Stimulated activated effector memory CD8-positive, alpha-beta T cell treated with anti-CD3 and anti-CD28 coated beads, Interleukin-12 subunit alpha, Interleukin-12 subunit beta, amount 100 ng/mL, for 72 hours (primary cell): ENCODE data around the gene VPS33A.
A peak's percentile ranks its signal among the peaks of the same experiment; 100 is the strongest.
"Not testable (repeated sequence)": the region's sequence is repeated elsewhere in the genome, so short reads cannot be mapped to it uniquely, and the experiment has no call there.

ENCODE experiments used
- ATAC-seq: fragments of 150-1000 bp; cut with Tn5 transposase; 2 replicates; pipeline ENCODE4 v1.10.0; 2021
- DNase-seq, 2 donors: peaks; one replicate each; pipeline ENCODE4 v3.0.0; 2021 to 2022; ENCODE audit warnings: low spot score in 2 of 2
- H3K27ac Mint-ChIP-seq: one replicate; pipeline ENCODE4 v1.8.0; 2022; ENCODE audit warnings: mild to moderate bottlenecking, mixed read lengths
- H3K36me3 Mint-ChIP-seq: one replicate; pipeline ENCODE4 v1.8.0; 2022; ENCODE audit warnings: mild to moderate bottlenecking, mixed read lengths
- H3K4me1 Mint-ChIP-seq: one replicate; pipeline ENCODE4 v1.8.0; 2022; ENCODE audit warnings: mixed read lengths
- H3K4me3 Mint-ChIP-seq: one replicate; pipeline ENCODE4 v1.8.0; 2022; ENCODE audit warnings: mild to moderate bottlenecking, mixed read lengths
- H3K9me3 Mint-ChIP-seq: one replicate; pipeline ENCODE4 v1.8.0; 2022; ENCODE audit warnings: mixed read lengths

VPS33A gene

GRCh38 chr12:122203301-122204166, 62.8 kb downstream of the VPS33A start, which contains the start of gene B3GNT4:
B3GNT4 (plus strand) TSS chr12:122203709; CDS start chr12:122204619, 910 bp downstream.
- Mint-ChIP-seq H3K9me3 (no peaks in the 10 kb centered on the region), H3K36me3 (peaks cover 40% of the 10 kb centered on the region), H3K4me3 (peak within 1 kb of the TSS; percentile 65), H3K4me1 (peaks cover 23% of the 10 kb centered on the region), H3K27ac (peak within 1 kb of the TSS; percentile 20)
- peak; percentile 51 to 74 for DNase-seq
- ATAC-seq, result peak; percentile 75

- peak overlapping the region; percentile 65 for H3K4me3 Mint-ChIP-seq
- H3K27ac Mint-ChIP-seq, result peak overlapping the region; percentile 20
- not testable (repeated sequence) for DNase-seq, ATAC-seq, H3K9me3 Mint-ChIP-seq
- peaks cover 30% of the 10 kb centered on the region for H3K4me1 Mint-ChIP-seq
- peaks cover 36% of the 10 kb centered on the region for H3K36me3 Mint-ChIP-seq
Observed at GRCh38 chr12:122202811-122203210, 63.5 kb downstream of the VPS33A start.

- no peak for DNase-seq
- H3K4me1 Mint-ChIP-seq, result peaks cover 37% of the 10 kb centered on the region
- H3K4me3 Mint-ChIP-seq, result no peak overlapping the region
- no peaks in the 10 kb centered on the region for H3K9me3 Mint-ChIP-seq
- ATAC-seq, result no peak
- peaks cover 36% of the 10 kb centered on the region for H3K36me3 Mint-ChIP-seq
- no peak overlapping the region for H3K27ac Mint-ChIP-seq
Observed at GRCh38 chr12:122202017-122202416, 64.3 kb downstream of the VPS33A start.

GRCh38 chr12:122201381-122201780, 64.9 kb downstream of the VPS33A start:
- Mint-ChIP-seq H3K4me1 (peaks cover 34% of the 10 kb centered on the region), H3K9me3 (no peaks in the 10 kb centered on the region), H3K27ac (no peak overlapping the region), H3K4me3 (no peak overlapping the region), H3K36me3 (peaks cover 31% of the 10 kb centered on the region)
- DNase-seq (no peak), ATAC-seq (no peak)

GRCh38 chr12:122200541-122201175, 65.6 kb downstream of the VPS33A start:
- H3K27ac Mint-ChIP-seq, result peak overlapping the region; percentile 37
- peaks cover 31% of the 10 kb centered on the region for H3K4me1 Mint-ChIP-seq
- H3K9me3 Mint-ChIP-seq, result peaks cover 2% of the 10 kb centered on the region
- ATAC-seq (no peak), DNase-seq (no peak)
- peaks cover 24% of the 10 kb centered on the region for H3K36me3 Mint-ChIP-seq
- H3K4me3 Mint-ChIP-seq, result no peak overlapping the region

- Mint-ChIP-seq H3K27ac (peak overlapping the region; percentile 37), H3K9me3 (peaks cover 4% of the 10 kb centered on the region), H3K36me3 (peaks cover 14% of the 10 kb centered on the region), H3K4me1 (peaks cover 23% of the 10 kb centered on the region), H3K4me3 (no peak overlapping the region)
- DNase-seq (no peak), ATAC-seq (no peak)
Observed at GRCh38 chr12:122199484-122200355, 66.6 kb downstream of the VPS33A start.

- H3K4me1 Mint-ChIP-seq, result peaks cover 19% of the 10 kb centered on the region
- peaks cover 12% of the 10 kb centered on the region for H3K36me3 Mint-ChIP-seq
- ATAC-seq (peak; percentile 82), DNase-seq (no peak)
- peak overlapping the region; percentile 92 for H3K27ac Mint-ChIP-seq
- H3K9me3 Mint-ChIP-seq, result peaks cover 4% of the 10 kb centered on the region
- peak overlapping the region; percentile 44 for H3K4me3 Mint-ChIP-seq
Observed at GRCh38 chr12:122197612-122197966, 68.7 kb downstream of the VPS33A start.

- no peak overlapping the region for H3K27ac Mint-ChIP-seq
- no peak for DNase-seq
- peaks cover 4% of the 10 kb centered on the region for H3K9me3 Mint-ChIP-seq
- peaks cover 20% of the 10 kb centered on the region for H3K4me1 Mint-ChIP-seq
- H3K4me3 Mint-ChIP-seq, result no peak overlapping the region
- H3K36me3 Mint-ChIP-seq, result peaks cover 16% of the 10 kb centered on the region
- no peak for ATAC-seq
Observed at GRCh38 chr12:122195405-122195804, 70.9 kb downstream of the VPS33A start.

- ATAC-seq (no peak), DNase-seq (no peak)
- peaks cover 16% of the 10 kb centered on the region for H3K36me3 Mint-ChIP-seq
- no peak overlapping the region for H3K4me3 Mint-ChIP-seq
- peaks cover 4% of the 10 kb centered on the region for H3K9me3 Mint-ChIP-seq
- no peak overlapping the region for H3K27ac Mint-ChIP-seq
- peaks cover 20% of the 10 kb centered on the region for H3K4me1 Mint-ChIP-seq
Observed at GRCh38 chr12:122194804-122195203, 71.5 kb downstream of the VPS33A start.

GRCh38 chr12:122192441-122192840, 73.9 kb downstream of the VPS33A start:
- H3K4me3 Mint-ChIP-seq, result no peak overlapping the region
- ATAC-seq (no peak), DNase-seq (no peak)
- H3K36me3 Mint-ChIP-seq, result peaks cover 10% of the 10 kb centered on the region
- H3K9me3 Mint-ChIP-seq, result peaks cover 4% of the 10 kb centered on the region
- H3K4me1 Mint-ChIP-seq, result peaks cover 9% of the 10 kb centered on the region
- H3K27ac Mint-ChIP-seq, result no peak overlapping the region

GRCh38 chr12:122190842-122191668, 75.2 kb downstream of the VPS33A start:
- peak; percentile 65 to 90 for DNase-seq
- Mint-ChIP-seq H3K4me3 (no peak overlapping the region), H3K9me3 (peaks cover 4% of the 10 kb centered on the region)

GRCh38 chr12:122189626-122190475, 76.4 kb downstream of the VPS33A start:
- ATAC-seq (no peak), DNase-seq (no peak)
- Mint-ChIP-seq H3K9me3 (no peaks in the 10 kb centered on the region), H3K4me1 (peaks cover 10% of the 10 kb centered on the region), H3K36me3 (peaks cover 4% of the 10 kb centered on the region), H3K27ac (no peak overlapping the region), H3K4me3 (no peak overlapping the region)

More at GRCh38 chr12:122190842-122191668, 75.2 kb downstream of the VPS33A start:
- peaks cover 4% of the 10 kb centered on the region for H3K36me3 Mint-ChIP-seq
- H3K4me1 Mint-ChIP-seq, result peaks cover 6% of the 10 kb centered on the region
- no peak overlapping the region for H3K27ac Mint-ChIP-seq
- ATAC-seq, result peak; percentile 89

- peaks cover 19% of the 10 kb centered on the region for H3K4me1 Mint-ChIP-seq
- no peak overlapping the region for H3K27ac Mint-ChIP-seq
- DNase-seq (no peak), ATAC-seq (no peak)
- peaks cover 4% of the 10 kb centered on the region for H3K36me3 Mint-ChIP-seq
- H3K9me3 Mint-ChIP-seq, result no peaks in the 10 kb centered on the region
- no peak overlapping the region for H3K4me3 Mint-ChIP-seq
Observed at GRCh38 chr12:122187466-122187865, 78.8 kb downstream of the VPS33A start.
